Thyroid gland (tissue), 4 donors: ENCODE data around the gene VWA5B1.

ENCODE experiments used
- POLR2A ChIP-seq, 2 donors: fragments of 450-650 bp; IDR thresholded peaks; one replicate each; pipeline ENCODE4 v1.6.1; 2017; ENCODE audit warnings: antibody characterized with exemption in 2 of 2, mild to moderate bottlenecking in 2 of 2, moderate library complexity in 1 of 2
- TF ChIP-seq, protein P1 (sequence below), 6 experiments: fragments of 200-600 bp in 3 of 6; fragments of 450-650 bp in 3 of 6; sonication (generic) in 3 of 6; IDR thresholded peaks; one replicate each; pipeline ENCODE4 v1.5.1; 2016 to 2019; ENCODE audit warnings: antibody characterized with exemption in 6 of 6, mild to moderate bottlenecking in 2 of 6, inconsistent platforms in 1 of 6, moderate library complexity in 1 of 6

DNA sequence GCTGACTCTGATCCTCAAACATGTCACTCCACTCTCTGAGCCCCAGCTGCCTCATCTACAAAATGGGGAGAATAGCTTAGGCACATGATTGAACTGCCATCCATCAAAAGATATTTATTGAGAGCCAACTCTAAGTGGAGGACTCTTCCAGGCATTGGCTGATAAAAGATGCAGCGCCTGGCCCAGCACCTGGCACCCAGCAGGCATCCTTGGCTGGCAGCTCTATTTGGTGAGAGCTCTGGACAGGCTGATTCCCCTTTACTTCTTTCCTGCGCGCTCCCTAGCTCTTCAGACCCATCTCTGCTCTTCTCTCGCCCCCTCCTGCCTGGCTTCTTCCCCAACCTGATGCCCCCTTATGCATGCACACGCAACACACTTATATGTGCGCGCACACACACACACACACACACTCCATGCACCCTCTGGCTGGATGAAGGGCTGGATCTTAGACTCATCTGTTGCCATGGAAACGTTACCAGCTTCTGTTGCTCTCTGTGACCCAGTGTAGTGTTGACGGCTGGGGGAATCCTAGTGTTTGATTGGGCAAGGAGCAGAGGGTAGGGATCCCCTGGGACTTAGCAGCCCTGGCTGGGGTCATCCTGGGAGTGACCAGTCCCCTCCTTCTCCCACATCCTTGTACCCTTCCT is 49.3 kb downstream of the VWA5B1 start:
- TF ChIP-seq, protein P1, sequence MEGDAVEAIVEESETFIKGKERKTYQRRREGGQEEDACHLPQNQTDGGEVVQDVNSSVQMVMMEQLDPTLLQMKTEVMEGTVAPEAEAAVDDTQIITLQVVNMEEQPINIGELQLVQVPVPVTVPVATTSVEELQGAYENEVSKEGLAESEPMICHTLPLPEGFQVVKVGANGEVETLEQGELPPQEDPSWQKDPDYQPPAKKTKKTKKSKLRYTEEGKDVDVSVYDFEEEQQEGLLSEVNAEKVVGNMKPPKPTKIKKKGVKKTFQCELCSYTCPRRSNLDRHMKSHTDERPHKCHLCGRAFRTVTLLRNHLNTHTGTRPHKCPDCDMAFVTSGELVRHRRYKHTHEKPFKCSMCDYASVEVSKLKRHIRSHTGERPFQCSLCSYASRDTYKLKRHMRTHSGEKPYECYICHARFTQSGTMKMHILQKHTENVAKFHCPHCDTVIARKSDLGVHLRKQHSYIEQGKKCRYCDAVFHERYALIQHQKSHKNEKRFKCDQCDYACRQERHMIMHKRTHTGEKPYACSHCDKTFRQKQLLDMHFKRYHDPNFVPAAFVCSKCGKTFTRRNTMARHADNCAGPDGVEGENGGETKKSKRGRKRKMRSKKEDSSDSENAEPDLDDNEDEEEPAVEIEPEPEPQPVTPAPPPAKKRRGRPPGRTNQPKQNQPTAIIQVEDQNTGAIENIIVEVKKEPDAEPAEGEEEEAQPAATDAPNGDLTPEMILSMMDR (IDR thresholded peaks at IDR 0.05) = no peak
- TF ChIP-seq POLR2A (IDR thresholded peaks at IDR 0.05) = no peak
